Endothelial cell of umbilical vein (primary cell): ENCODE measurements around the gene SFRP2. TPM values are rescaled to one million over a fixed set of nuclear protein-coding genes. Genes with fewer than 3 reads are reported as not detected.

Source experiments
- BruUV-seq: library from RNA; stranded (reverse); fragments of 400-500 nt; replicated peaks from 2 replicates; lab custom pipeline; 2021; lab: Mats Ljungman, UMichigan
- CTCF ChIA-PET: fragments of 300-600, 350-600 bp; sonication (Branson Sonifier 250); formaldehyde crosslinking; loops from one replicate; lab custom pipeline; 2021; ENCODE audit warnings: antibody characterized with exemption, inconsistent platforms; lab: Charles Lee
- POLR2A ChIA-PET: fragments of 300-600, 350-600 bp; sonication (Branson Sonifier 250); formaldehyde crosslinking; loops from one replicate; lab custom pipeline; 2021; ENCODE audit warnings: antibody characterized with exemption, inconsistent platforms; lab: Charles Lee
- DNase-seq: peaks from one replicate; pipeline ENCODE4 v3.0.0-alpha.2; 2011; ENCODE audit warnings: low read depth, low spot score
- FAIRE-seq: peaks from 2 replicates; lab custom pipeline; 2011; peaks lifted over from hg19 to GRCh38; lab: Jason Lieb, UNC
- H2AFZ ChIP-seq: 2 replicates; pipeline ENCODE4 v1.6.0; 2012; ENCODE audit warnings: low read depth, low read length, control low read depth, inconsistent platforms
- H3K27ac ChIP-seq: 2 replicates; pipeline ENCODE4 v1.5.1; 2011; ENCODE audit warnings: low read depth, mild to moderate bottlenecking, control low read depth, low read length, moderate library complexity; ENCODE audit not compliant: insufficient read depth
- H3K27me3 ChIP-seq, 2 experiments: 2 replicates each; pipeline versions ENCODE4 v1.6.0 to v1.6.1; 2011; ENCODE audit warnings: low read length in 2 of 2, mixed read lengths in 1 of 2; ENCODE audit not compliant: control insufficient read depth in 2 of 2, insufficient read depth in 2 of 2
- H3K36me3 ChIP-seq, 2 experiments: 2 replicates in 1 of 2; 3 replicates in 1 of 2; pipeline ENCODE4 v1.5.1; 2011; ENCODE audit warnings: low read length in 2 of 2, mild to moderate bottlenecking in 1 of 2, moderate library complexity in 1 of 2; ENCODE audit not compliant: control insufficient read depth in 2 of 2, insufficient read depth in 2 of 2; ENCODE audit errors: extremely low read depth in 1 of 2
- H3K4me1 ChIP-seq: 3 replicates; pipeline ENCODE4 v1.5.1; 2011; ENCODE audit warnings: mild to moderate bottlenecking, low read length; ENCODE audit not compliant: control insufficient read depth, insufficient read depth; ENCODE audit errors: extremely low read depth
- H3K4me2 ChIP-seq: 2 replicates; pipeline ENCODE4 v1.6.1; 2011; ENCODE audit warnings: low read length, control low read depth, mixed read lengths; ENCODE audit not compliant: insufficient read depth
- H3K4me3 ChIP-seq, 3 experiments: fragments of 200-600 bp in 1 of 3; sonication (generic), shearing (Covaris generic) in 1 of 3; replicated peaks in 1 of 3; 2 replicates each; pipeline ENCODE4 v1.5.1; 2011 to 2016; ENCODE audit warnings: control low read depth in 3 of 3, low read length in 3 of 3, mild to moderate bottlenecking in 2 of 3, inconsistent platforms in 1 of 3, low read depth in 1 of 3, moderate library complexity in 1 of 3; ENCODE audit not compliant: insufficient read depth in 1 of 3
- H3K79me2 ChIP-seq: 2 replicates; pipeline ENCODE4 v1.6.0; 2012; ENCODE audit warnings: low read length, inconsistent platforms; ENCODE audit not compliant: control insufficient read depth, insufficient read depth
- H3K9ac ChIP-seq: replicated peaks from 2 replicates; pipeline ENCODE3; 2011; ENCODE audit warnings: low read length, control low read depth; ENCODE audit not compliant: insufficient read depth; ENCODE audit errors: extremely low read depth
- H3K9me1 ChIP-seq: replicated peaks from 3 replicates; pipeline ENCODE4 v1.6.0; 2011; ENCODE audit warnings: mild to moderate bottlenecking, low read length; ENCODE audit not compliant: control insufficient read depth, insufficient read depth; ENCODE audit errors: extremely low read depth
- H3K9me3 ChIP-seq: replicated peaks from 2 replicates; pipeline ENCODE4 v1.5.1; 2012; ENCODE audit warnings: low read length, inconsistent platforms; ENCODE audit not compliant: control insufficient read depth, insufficient read depth
- H4K20me1 ChIP-seq: replicated peaks from 2 replicates; pipeline ENCODE3; 2011; ENCODE audit warnings: mild to moderate bottlenecking, low read length; ENCODE audit not compliant: control insufficient read depth, insufficient read depth; ENCODE audit errors: extremely low read depth
- CTCF ChIP-seq, 2 donors: IDR thresholded peaks; 1 replicate in 1 of 2; 2 replicates in 1 of 2; pipeline ENCODE4 v1.5.1; 2011; ENCODE audit warnings: low read length in 2 of 2, mild to moderate bottlenecking in 2 of 2, moderate library complexity in 2 of 2, control low read depth in 1 of 2, inconsistent platforms in 1 of 2, low read depth in 1 of 2; ENCODE audit not compliant: insufficient read depth in 1 of 2; ENCODE audit errors: extremely low read depth in 1 of 2
- EZH2 ChIP-seq: IDR thresholded peaks from 2 replicates; pipeline ENCODE4 v1.6.1; 2012; ENCODE audit warnings: borderline replicate concordance, low read depth, mild to moderate bottlenecking, moderate library complexity, low read length, inconsistent platforms; ENCODE audit not compliant: severe bottlenecking
- FOS ChIP-seq: IDR thresholded peaks from 2 replicates; pipeline ENCODE4 v1.6.1; 2011; ENCODE audit warnings: mild to moderate bottlenecking, low read length, moderate library complexity, borderline replicate concordance; ENCODE audit not compliant: insufficient read depth
- GATA2 ChIP-seq: IDR thresholded peaks from 2 replicates; pipeline ENCODE4 v1.7.0; 2011; ENCODE audit warnings: low read depth, mild to moderate bottlenecking, moderate library complexity, mixed read lengths, low read length; ENCODE audit not compliant: insufficient read length, insufficient read depth
- JUN ChIP-seq: IDR thresholded peaks from 2 replicates; pipeline ENCODE4 v1.6.1; 2011; ENCODE audit warnings: borderline replicate concordance, low read depth; ENCODE audit not compliant: insufficient read length, insufficient read depth
- MYC ChIP-seq: IDR thresholded peaks from one replicate; pipeline ENCODE4 v1.6.1; 2011; ENCODE audit warnings: mild to moderate bottlenecking, low read depth, low read length
- POLR2A ChIP-seq: IDR thresholded peaks from 2 replicates; pipeline ENCODE4 v1.6.1; 2012; ENCODE audit warnings: low read depth, mild to moderate bottlenecking, control low read depth, low read length
- POLR2AphosphoS5 ChIP-seq: IDR thresholded peaks from 2 replicates; pipeline ENCODE4 v1.6.1; 2012; ENCODE audit warnings: low read depth, mild to moderate bottlenecking, control low read depth, low read length, moderate library complexity; ENCODE audit not compliant: insufficient read depth
- dilution Hi-C: fragments of 300-500 bp; cut with MboI; formaldehyde crosslinking; loops from one replicate; pipeline ENCODE4 v1.15.0; 2019; ENCODE audit warnings: low sequenced_read_pairs; ENCODE audit not compliant: extremely low pct_ligation_motif_present
- intact Hi-C: fragments of 100-400 bp; cut with micrococcal nuclease; formaldehyde crosslinking; loops from one replicate; pipeline ENCODE4 v1.10.0; 2022
- polyA plus RNA-seq, 4 experiments: library from polyadenylated mRNA; depleted of rRNA in 3 of 4; stranded (reverse) in 3 of 4; unstranded in 1 of 4; fragments of >200 nt; gene quantifications; 2 replicates each; pipeline versions ENCODE4 v1.2.1 to v1.2.3, GENCODE V29; 2011 to 2012; ENCODE audit warnings: missing spikeins in 1 of 4
- total RNA-seq: library from RNA; stranded (reverse); gene quantifications from 2 replicates; pipeline ENCODE4 v1.2.3, GENCODE V29; 2021
- TF ChIP-seq, protein P1 (sequence below): IDR thresholded peaks from 2 replicates; pipeline ENCODE4 v1.6.1; 2011; ENCODE audit not compliant: insufficient read depth, insufficient read length

The SFRP2 gene
- total and polyA plus RNA-seq, 2 donors (not counting 3 experiments of a cell fraction or from before 2014, with no cell fraction given): 0.04 TPM; not detected in 1

DNA sequence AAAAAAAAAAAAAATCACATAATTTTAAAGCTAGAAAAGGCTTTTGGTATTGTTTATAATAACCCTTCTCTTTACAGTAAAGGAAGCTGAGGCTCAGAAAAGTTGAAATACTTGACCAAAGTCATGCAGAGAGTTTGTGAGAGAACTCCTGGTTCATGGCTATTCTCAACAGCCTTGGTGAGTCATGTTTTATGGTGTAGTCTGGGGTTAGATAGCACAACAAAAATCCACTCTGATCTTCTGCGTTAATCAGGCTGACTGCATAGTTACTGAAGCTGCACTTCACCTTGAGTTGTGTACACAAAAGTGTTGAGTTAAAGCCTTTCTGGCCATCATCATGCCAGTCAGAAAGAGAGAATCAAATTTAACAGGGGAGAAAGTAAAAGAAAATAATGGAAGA lies 19.3 kb upstream of the SFRP2 start:
- Histone ChIP-seq H3K9me1 (no peaks in the 10 kb centered on the region), H3K9me3 (no peaks in the 10 kb centered on the region), H3K4me3 (no peak overlapping the region), H3K27ac (no peak overlapping the region), H2AFZ (no peak overlapping the region), H3K27me3 (no peaks in the 10 kb centered on the region), H3K4me2 (no peak overlapping the region), H4K20me1 (no peaks in the 10 kb centered on the region), H3K36me3 (no peaks in the 10 kb centered on the region), H3K4me1 (no peaks in the 10 kb centered on the region), H3K79me2 (no peaks in the 10 kb centered on the region), H3K9ac (no peak overlapping the region)
- intact Hi-C loops: no loop called here
- CTCF ChIA-PET: no interaction called here
- TF ChIP-seq, protein P1, sequence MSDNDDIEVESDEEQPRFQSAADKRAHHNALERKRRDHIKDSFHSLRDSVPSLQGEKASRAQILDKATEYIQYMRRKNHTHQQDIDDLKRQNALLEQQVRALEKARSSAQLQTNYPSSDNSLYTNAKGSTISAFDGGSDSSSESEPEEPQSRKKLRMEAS: no peak
- TF ChIP-seq GATA2 (no peak), EZH2 (no peak), FOS (no peak), POLR2AphosphoS5 (no peak), JUN (no peak), POLR2A (no peak)
- POLR2A ChIA-PET: no interaction called here
- BruUV-seq: no TSS peak
- dilution Hi-C loops: no loop called here
- DNase-seq: no peak
- FAIRE-seq: no peak

DNA sequence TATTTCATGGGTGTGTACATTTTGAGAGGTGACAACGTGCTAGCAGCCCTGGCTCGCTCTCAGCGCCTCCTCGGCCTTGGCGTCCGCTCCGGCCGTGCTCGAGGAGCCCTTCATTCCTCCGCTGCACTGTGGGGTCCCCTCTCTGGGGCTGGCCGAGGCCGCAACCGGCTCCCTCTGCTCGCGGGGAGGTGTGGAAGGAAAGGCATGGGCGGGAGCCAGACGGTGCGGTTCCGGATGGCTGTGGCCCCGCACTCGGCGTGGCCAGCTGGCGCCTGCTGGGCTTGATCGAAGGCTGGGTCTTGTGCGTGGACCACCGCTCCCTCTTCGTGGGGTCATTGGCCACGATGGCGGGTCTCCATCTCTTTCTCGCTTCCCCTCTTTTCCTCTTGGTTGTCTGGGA lies 17.2 kb upstream of the SFRP2 start:
- Histone ChIP-seq H3K36me3 (no peaks in the 10 kb centered on the region), H3K9me1 (no peaks in the 10 kb centered on the region), H4K20me1 (no peaks in the 10 kb centered on the region), H2AFZ (no peak overlapping the region), H3K9me3 (no peaks in the 10 kb centered on the region), H3K4me3 (no peak overlapping the region), H3K27me3 (no peaks in the 10 kb centered on the region), H3K9ac (no peak overlapping the region), H3K79me2 (no peaks in the 10 kb centered on the region), H3K4me2 (no peak overlapping the region), H3K4me1 (no peaks in the 10 kb centered on the region), H3K27ac (no peak overlapping the region)
- BruUV-seq: no TSS peak
- DNase-seq (no peak), FAIRE-seq (no peak)
- POLR2A ChIA-PET: no interaction called here
- intact Hi-C loops (no loop called here), dilution Hi-C loops (no loop called here)
- TF ChIP-seq POLR2AphosphoS5 (no peak), JUN (no peak), POLR2A (no peak), FOS (no peak), EZH2 (no peak), MYC (no peak), CTCF (IDR thresholded peaks at IDR 0.05; ENCODE audit: extremely low read depth in 1 of 2, insufficient read depth in 1 of 2, low read depth in 1 of 2, low read length in 2 of 2) (no peak), GATA2 (no peak)
- TF ChIP-seq, protein P1: no peak
- CTCF ChIA-PET: no interaction called here
